ENCODE results near the gene SDC1.

- TF ChIP-seq SUZ12 (IDR thresholded peaks at IDR 0.05), result no peak
- no peak for TF ChIP-seq TARDBP (IDR thresholded peaks at IDR 0.05)
- no peak for TF ChIP-seq ARNT (IDR thresholded peaks at IDR 0.05)
- no peak for TF ChIP-seq PKNOX1 (IDR thresholded peaks at IDR 0.05)
- TF ChIP-seq FOXM1 (IDR thresholded peaks at IDR 0.05; ENCODE audit: borderline replicate concordance), result no peak
- no peak for TF ChIP-seq LEF1 (IDR thresholded peaks at IDR 0.05; ENCODE audit: borderline replicate concordance)
- TF ChIP-seq ELF4 (IDR thresholded peaks at IDR 0.05), result no peak
- TF ChIP-seq FOXA1 (IDR thresholded peaks at IDR 0.05), result no peak
- no peak for TF ChIP-seq L3MBTL2 (conservative IDR thresholded peaks at IDR 0.05)
- no peak for TF ChIP-seq SP1 (IDR thresholded peaks at IDR 0.05)
- TF ChIP-seq BHLHE40 (IDR thresholded peaks at IDR 0.05; ENCODE audit: borderline replicate concordance), result no peak
- no peak for TF ChIP-seq HDGF (IDR thresholded peaks at IDR 0.05; ENCODE audit: borderline replicate concordance)
Measured at GRCh38 chr2:20172273-20173055, 52.5 kb downstream of the SDC1 start.

All from HEK293T (cell line).